Lung microvascular endothelial cell (primary cell): ENCODE results near the gene SORBS2. TPM values are rescaled to one million over a fixed set of nuclear protein-coding genes. Genes with fewer than 3 reads are reported as not detected.

Experiments used
- DNase-seq, 2 donors: peaks; one replicate each; pipeline versions ENCODE4 v3.0.0 to v3.0.0-alpha.2; 2010; ENCODE audit warnings: low read depth in 2 of 2
- total RNA-seq: library from RNA; depleted of rRNA; stranded (reverse); fragments of >200 nt; gene quantifications from 2 replicates; pipeline ENCODE4 v1.2.1, GENCODE V29; 2014

The SORBS2 gene
- total RNA-seq, 1 donor from 2014 or later = 143 TPM

- DNase-seq = peak; percentile 74 to 94
These were observed 36.9 kb downstream of the SORBS2 start for GRCh38 chr4:185774845-185775680.

GRCh38 chr4:185774131-185774653, 37.8 kb downstream of the SORBS2 start:
- DNase-seq = peak; percentile 58 to 63

GRCh38 chr4:185773419-185773818, 38.6 kb downstream of the SORBS2 start:
- peak; percentile 34 to 81 for DNase-seq

GRCh38 chr4:185772391-185773093, 39.5 kb downstream of the SORBS2 start:
- peak; percentile 36 to 53 for DNase-seq

- peak; percentile 35 to 60 for DNase-seq
These were observed 40.1 kb downstream of the SORBS2 start for GRCh38 chr4:185771711-185772390.

- no peak for DNase-seq
These were observed 44.5 kb downstream of the SORBS2 start for GRCh38 chr4:185767528-185767927.

- no peak for DNase-seq
These were observed 47.1 kb downstream of the SORBS2 start for GRCh38 chr4:185764876-185765275.

- DNase-seq = peak; percentile 28 to 69
These were observed 50.4 kb downstream of the SORBS2 start for GRCh38 chr4:185761352-185762235.

- no peak for DNase-seq
These were observed 53.2 kb downstream of the SORBS2 start for GRCh38 chr4:185758807-185759206.

- DNase-seq = no peak
These were observed 56.5 kb downstream of the SORBS2 start for GRCh38 chr4:185755451-185755850.

GRCh38 chr4:185754961-185755360, 57.0 kb downstream of the SORBS2 start:
- DNase-seq = no peak

- peak in 1 of 2 donors; percentile 45 for DNase-seq
These were observed 59.1 kb downstream of the SORBS2 start for GRCh38 chr4:185752872-185753271.

- DNase-seq = peak in 1 of 2 donors; percentile 35
These were observed 62.1 kb downstream of the SORBS2 start for GRCh38 chr4:185749858-185750257.

GRCh38 chr4:185748901-185749390, 63.0 kb downstream of the SORBS2 start:
- DNase-seq = no peak

- no peak for DNase-seq
These were observed 66.1 kb downstream of the SORBS2 start for GRCh38 chr4:185745891-185746290.

GRCh38 chr4:185744946-185745345, 67.0 kb downstream of the SORBS2 start:
- DNase-seq = no peak

GRCh38 chr4:185744488-185744862, 67.5 kb downstream of the SORBS2 start:
- DNase-seq = no peak

- no peak for DNase-seq
These were observed 68.1 kb downstream of the SORBS2 start for GRCh38 chr4:185743722-185744487.

GRCh38 chr4:185742766-185743165, 69.2 kb downstream of the SORBS2 start:
- peak in 1 of 2 donors; percentile 53 for DNase-seq

- DNase-seq = no peak
These were observed 70.2 kb downstream of the SORBS2 start for GRCh38 chr4:185741795-185742194.
